Astrocyte (in vitro differentiated cells and primary cell): ENCODE results near the gene LAMA5. TPM values are rescaled to one million over a fixed set of nuclear protein-coding genes. Genes with fewer than 3 reads are reported as not detected.

ENCODE experiments used
- DNase-seq: peaks from one replicate; pipeline ENCODE4 v3.0.0-alpha.2; 2010; ENCODE audit warnings: low read depth
- FAIRE-seq: peaks from 2 replicates; lab custom pipeline; 2011; peaks lifted over from hg19 to GRCh38; lab: Jason Lieb, UNC
- H2AFZ ChIP-seq: 2 replicates; pipeline ENCODE4 v1.6.0; 2012; ENCODE audit warnings: low read depth, low read length, inconsistent platforms
- H3K27ac ChIP-seq: 2 replicates; pipeline ENCODE4 v1.5.1; 2011; ENCODE audit warnings: low read depth, low read length, inconsistent platforms
- H3K27me3 ChIP-seq: 2 replicates; pipeline ENCODE4 v1.6.0; 2011; ENCODE audit warnings: low read length, inconsistent platforms; ENCODE audit not compliant: insufficient read depth
- H3K36me3 ChIP-seq: 2 replicates; pipeline ENCODE4 v1.5.1; 2011; ENCODE audit warnings: low read length, inconsistent platforms; ENCODE audit not compliant: insufficient read depth
- H3K4me1 ChIP-seq: 2 replicates; pipeline ENCODE4 v1.5.1; 2011; ENCODE audit warnings: low read length, inconsistent platforms; ENCODE audit not compliant: insufficient read depth
- H3K4me2 ChIP-seq: 2 replicates; pipeline ENCODE4 v1.6.0; 2012; ENCODE audit warnings: low read length, inconsistent platforms
- H3K4me3 ChIP-seq: 2 replicates; pipeline ENCODE4 v1.5.1; 2011; ENCODE audit warnings: low read depth, mild to moderate bottlenecking, low read length, inconsistent platforms; ENCODE audit not compliant: insufficient read depth
- H3K79me2 ChIP-seq: 2 replicates; pipeline ENCODE4 v1.6.0; 2012; ENCODE audit warnings: mild to moderate bottlenecking, low read length, inconsistent platforms; ENCODE audit not compliant: insufficient read depth
- H3K9ac ChIP-seq: 2 replicates; pipeline ENCODE4 v1.6.0; 2012; ENCODE audit warnings: mild to moderate bottlenecking, low read length, inconsistent platforms
- H3K9me3 ChIP-seq: 2 replicates; pipeline ENCODE4 v1.5.1; 2012; ENCODE audit warnings: low read depth, mild to moderate bottlenecking, low read length, inconsistent platforms; ENCODE audit not compliant: insufficient read depth
- H4K20me1 ChIP-seq: 2 replicates; pipeline ENCODE4 v1.6.0; 2012; ENCODE audit warnings: low read length, inconsistent platforms; ENCODE audit not compliant: insufficient read depth
- H3K27ac Mint-ChIP-seq: one replicate; pipeline ENCODE4 v1.8.0; 2021; ENCODE audit warnings: mild to moderate bottlenecking, mixed read lengths; ENCODE audit not compliant: unreplicated experiment
- H3K27me3 Mint-ChIP-seq: one replicate; pipeline ENCODE4 v1.8.0; 2021; ENCODE audit warnings: low read depth, mixed read lengths; ENCODE audit not compliant: unreplicated experiment
- H3K36me3 Mint-ChIP-seq: one replicate; pipeline ENCODE4 v1.8.0; 2021; ENCODE audit warnings: low read depth, mixed read lengths; ENCODE audit not compliant: unreplicated experiment
- H3K4me1 Mint-ChIP-seq: one replicate; pipeline ENCODE4 v1.8.0; 2021; ENCODE audit warnings: low read depth, mixed read lengths; ENCODE audit not compliant: unreplicated experiment
- H3K4me3 Mint-ChIP-seq: one replicate; pipeline ENCODE4 v1.8.0; 2021; ENCODE audit warnings: mild to moderate bottlenecking, moderate library complexity, mixed read lengths; ENCODE audit not compliant: unreplicated experiment
- H3K9me3 Mint-ChIP-seq: one replicate; pipeline ENCODE4 v1.8.0; 2021; ENCODE audit warnings: mild to moderate bottlenecking, mixed read lengths; ENCODE audit not compliant: unreplicated experiment
- CTCF ChIP-seq: IDR thresholded peaks from 2 replicates; pipeline ENCODE4 v1.5.1; 2011; ENCODE audit warnings: low read depth, mild to moderate bottlenecking, inconsistent platforms, low read length, moderate library complexity; ENCODE audit not compliant: insufficient read depth
- EZH2 ChIP-seq: IDR thresholded peaks from 2 replicates; pipeline ENCODE4 v1.6.1; 2012; ENCODE audit warnings: mild to moderate bottlenecking, low read length, inconsistent platforms; ENCODE audit not compliant: insufficient read depth
- total RNA-seq: library from RNA; stranded (reverse); gene quantifications from 2 replicates; pipeline ENCODE4 v1.2.1, GENCODE V29; 2021

LAMA5 gene
- total RNA-seq, 1 donor from 2014 or later, result 350 TPM

DNA sequence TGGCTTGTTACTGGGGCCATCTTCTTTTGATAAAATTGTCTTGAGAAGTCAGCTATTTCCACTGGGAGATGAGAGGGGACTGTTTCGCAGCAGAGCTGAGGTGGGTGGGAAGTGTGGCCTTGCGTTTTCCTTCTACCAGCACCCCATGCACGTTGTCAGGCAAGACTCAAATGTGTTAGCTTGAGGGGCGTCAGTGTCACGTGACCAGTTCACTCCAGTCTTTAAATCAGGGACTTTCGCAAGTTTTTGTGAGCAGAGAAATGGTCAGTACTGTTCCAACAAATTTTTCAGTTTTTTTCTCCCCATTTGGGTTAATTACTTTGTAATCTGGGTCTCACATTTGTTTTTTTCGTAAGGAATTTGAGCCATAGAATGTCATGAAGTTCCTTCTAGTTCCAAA, 85.0 kb downstream of the LAMA5 start:
- H3K4me3 ChIP-seq, result no peak overlapping the region
- H3K9me3 Mint-ChIP-seq, result no peaks in the 10 kb centered on the region
- FAIRE-seq (no peak), DNase-seq (no peak)
- peaks cover 12% of the 10 kb centered on the region for H4K20me1 ChIP-seq
- H3K27me3 ChIP-seq, result no peaks in the 10 kb centered on the region
- no peak overlapping the region for H3K4me2 ChIP-seq
- no peaks in the 10 kb centered on the region for H3K27me3 Mint-ChIP-seq
- H3K9me3 ChIP-seq, result no peaks in the 10 kb centered on the region
- no peak overlapping the region for H2AFZ ChIP-seq
- no peaks in the 10 kb centered on the region for H3K4me1 Mint-ChIP-seq
- peaks cover 30% of the 10 kb centered on the region for H3K36me3 Mint-ChIP-seq
- no peaks in the 10 kb centered on the region for H3K79me2 ChIP-seq
- H3K27ac Mint-ChIP-seq, result no peak overlapping the region
- H3K9ac ChIP-seq, result no peak overlapping the region
- no peak for TF ChIP-seq EZH2
- no peak for TF ChIP-seq CTCF
- no peak overlapping the region for H3K4me3 Mint-ChIP-seq
- peaks cover 16% of the 10 kb centered on the region for H3K36me3 ChIP-seq
- H3K27ac ChIP-seq, result no peak overlapping the region
- H3K4me1 ChIP-seq, result no peaks in the 10 kb centered on the region

DNA sequence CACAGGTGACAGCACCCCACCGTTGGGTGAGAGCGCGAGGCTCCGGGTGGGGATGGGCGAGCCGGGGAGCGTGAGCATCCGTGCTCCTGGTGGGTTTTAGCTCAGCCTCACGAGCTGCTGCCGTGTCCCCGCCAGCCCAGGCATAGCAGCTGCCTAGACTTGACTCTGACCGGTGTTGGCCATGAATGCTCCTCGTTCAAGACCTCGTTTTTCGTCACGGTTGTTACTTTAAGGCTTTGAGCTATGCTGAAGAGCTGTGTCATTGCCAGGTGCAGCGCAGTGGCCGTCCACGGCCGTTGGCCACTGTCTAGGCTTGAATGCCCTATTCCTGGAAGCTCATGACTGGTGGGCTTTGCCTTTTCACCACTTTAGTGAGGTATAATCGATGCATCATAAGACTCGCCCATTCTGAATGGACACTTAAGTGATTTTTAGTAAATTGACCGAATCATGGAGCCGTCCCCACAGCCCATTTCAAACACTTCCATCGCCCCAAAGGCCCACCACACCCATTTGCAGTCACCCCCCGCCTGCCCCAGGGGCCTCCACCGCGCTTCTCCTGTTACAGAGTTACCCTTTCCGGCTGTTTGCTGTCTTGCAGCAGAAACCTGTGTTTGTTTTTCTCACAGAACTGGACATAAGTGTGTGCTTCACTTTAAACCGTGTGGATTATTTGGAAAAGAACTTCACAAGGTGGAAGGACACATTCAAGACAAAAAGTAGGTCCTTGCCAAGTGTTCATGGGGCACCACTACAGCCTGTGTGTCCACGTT, 85.8 kb downstream of the LAMA5 start:
- H3K79me2 ChIP-seq, result no peaks in the 10 kb centered on the region
- Mint-ChIP-seq H3K36me3 (peaks cover 33% of the 10 kb centered on the region), H3K4me1 (no peaks in the 10 kb centered on the region), H3K9me3 (no peaks in the 10 kb centered on the region), H3K27me3 (no peaks in the 10 kb centered on the region), H3K27ac (no peak overlapping the region), H3K4me3 (no peak overlapping the region)
- H3K4me3 ChIP-seq, result no peak overlapping the region
- H2AFZ ChIP-seq, result no peak overlapping the region
- no peak overlapping the region for H3K4me2 ChIP-seq
- H3K27me3 ChIP-seq, result no peaks in the 10 kb centered on the region
- H3K27ac ChIP-seq, result no peak overlapping the region
- H3K9me3 ChIP-seq, result no peaks in the 10 kb centered on the region
- no peaks in the 10 kb centered on the region for H3K4me1 ChIP-seq
- peaks cover 16% of the 10 kb centered on the region for H3K36me3 ChIP-seq
- DNase-seq (no peak), FAIRE-seq (no peak)
- no peak for TF ChIP-seq CTCF
- TF ChIP-seq EZH2, result no peak
- H4K20me1 ChIP-seq, result peaks cover 14% of the 10 kb centered on the region
- no peak overlapping the region for H3K9ac ChIP-seq

DNA sequence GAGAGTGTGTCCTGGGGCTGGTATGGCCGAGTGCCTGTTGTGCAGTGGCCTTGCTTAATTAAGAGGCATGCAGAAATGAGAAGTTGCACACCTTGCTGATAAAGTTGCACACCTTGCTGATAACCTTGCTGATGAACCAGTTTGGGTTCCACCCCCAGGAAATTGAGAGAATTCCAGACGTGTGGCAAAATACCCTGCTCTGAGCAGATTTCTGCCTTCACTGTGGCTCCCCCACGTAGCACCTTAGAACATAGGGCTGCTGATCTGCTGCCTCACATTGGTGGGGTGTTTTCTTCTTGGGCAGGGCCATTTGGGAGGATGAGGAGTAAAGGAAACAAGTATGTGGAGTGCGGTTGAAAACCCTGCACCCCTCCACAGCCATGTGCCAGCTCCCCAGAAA, 86.8 kb downstream of the LAMA5 start:
- no peaks in the 10 kb centered on the region for H3K27me3 ChIP-seq
- no peak for TF ChIP-seq CTCF
- TF ChIP-seq EZH2, result no peak
- H3K9ac ChIP-seq, result no peak overlapping the region
- no peaks in the 10 kb centered on the region for H3K4me1 ChIP-seq
- H4K20me1 ChIP-seq, result peaks cover 19% of the 10 kb centered on the region
- no peak overlapping the region for H3K4me3 ChIP-seq
- H3K27ac Mint-ChIP-seq, result no peak overlapping the region
- DNase-seq, result no peak
- FAIRE-seq, result no peak
- H3K79me2 ChIP-seq, result no peaks in the 10 kb centered on the region
- H3K27ac ChIP-seq, result no peak overlapping the region
- peaks cover 14% of the 10 kb centered on the region for H3K36me3 ChIP-seq
- no peaks in the 10 kb centered on the region for H3K4me1 Mint-ChIP-seq
- H3K9me3 Mint-ChIP-seq, result no peaks in the 10 kb centered on the region
- H3K4me2 ChIP-seq, result no peak overlapping the region
- peaks cover 35% of the 10 kb centered on the region for H3K36me3 Mint-ChIP-seq
- H3K9me3 ChIP-seq, result no peaks in the 10 kb centered on the region
- no peaks in the 10 kb centered on the region for H3K27me3 Mint-ChIP-seq
- H2AFZ ChIP-seq, result no peak overlapping the region
- H3K4me3 Mint-ChIP-seq, result no peak overlapping the region
